ENCODE measurements around the gene UQCC5.
A peak's percentile ranks its signal among the peaks of the same experiment; 100 is the strongest.

The UQCC5 gene, protein sequence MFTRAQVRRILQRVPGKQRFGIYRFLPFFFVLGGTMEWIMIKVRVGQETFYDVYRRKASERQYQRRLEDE

GRCh38 chr3:52536369-52537164 lies at the start of gene UQCC5:
UQCC5 (plus strand) TSS chr3:52536605; CDS start chr3:52536756, 151 bp downstream.
- TF ChIP-seq, protein P1, sequence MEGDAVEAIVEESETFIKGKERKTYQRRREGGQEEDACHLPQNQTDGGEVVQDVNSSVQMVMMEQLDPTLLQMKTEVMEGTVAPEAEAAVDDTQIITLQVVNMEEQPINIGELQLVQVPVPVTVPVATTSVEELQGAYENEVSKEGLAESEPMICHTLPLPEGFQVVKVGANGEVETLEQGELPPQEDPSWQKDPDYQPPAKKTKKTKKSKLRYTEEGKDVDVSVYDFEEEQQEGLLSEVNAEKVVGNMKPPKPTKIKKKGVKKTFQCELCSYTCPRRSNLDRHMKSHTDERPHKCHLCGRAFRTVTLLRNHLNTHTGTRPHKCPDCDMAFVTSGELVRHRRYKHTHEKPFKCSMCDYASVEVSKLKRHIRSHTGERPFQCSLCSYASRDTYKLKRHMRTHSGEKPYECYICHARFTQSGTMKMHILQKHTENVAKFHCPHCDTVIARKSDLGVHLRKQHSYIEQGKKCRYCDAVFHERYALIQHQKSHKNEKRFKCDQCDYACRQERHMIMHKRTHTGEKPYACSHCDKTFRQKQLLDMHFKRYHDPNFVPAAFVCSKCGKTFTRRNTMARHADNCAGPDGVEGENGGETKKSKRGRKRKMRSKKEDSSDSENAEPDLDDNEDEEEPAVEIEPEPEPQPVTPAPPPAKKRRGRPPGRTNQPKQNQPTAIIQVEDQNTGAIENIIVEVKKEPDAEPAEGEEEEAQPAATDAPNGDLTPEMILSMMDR (IDR thresholded peaks at IDR 0.05; ENCODE audit: extremely low read depth, missing control alignments): no peak

DNA sequence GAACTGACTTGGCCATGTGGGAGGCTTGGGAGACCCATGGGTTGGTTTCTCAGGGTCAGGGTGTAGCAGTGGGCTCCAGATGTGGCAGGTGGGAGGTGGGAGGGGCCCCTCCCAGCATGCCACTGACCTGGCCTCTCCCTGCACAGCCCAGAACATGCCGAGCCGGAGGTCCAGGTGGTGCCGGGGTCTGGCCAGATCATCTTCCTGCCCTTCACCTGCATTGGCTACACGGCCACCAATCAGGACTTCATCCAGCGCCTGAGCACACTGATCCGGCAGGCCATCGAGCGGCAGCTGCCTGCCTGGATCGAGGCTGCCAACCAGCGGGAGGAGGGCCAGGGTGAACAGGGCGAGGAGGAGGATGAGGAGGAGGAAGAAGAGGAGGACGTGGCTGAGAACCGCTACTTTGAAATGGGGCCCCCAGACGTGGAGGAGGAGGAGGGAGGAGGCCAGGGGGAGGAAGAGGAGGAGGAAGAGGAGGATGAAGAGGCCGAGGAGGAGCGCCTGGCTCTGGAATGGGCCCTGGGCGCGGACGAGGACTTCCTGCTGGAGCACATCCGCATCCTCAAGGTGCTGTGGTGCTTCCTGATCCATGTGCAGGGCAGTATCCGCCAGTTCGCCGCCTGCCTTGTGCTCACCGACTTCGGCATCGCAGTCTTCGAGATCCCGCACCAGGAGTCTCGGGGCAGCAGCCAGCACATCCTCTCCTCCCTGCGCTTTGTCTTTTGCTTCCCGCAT lies 49.2 kb upstream of the UQCC5 start:
- DNase-seq (ENCODE audit: low spot score): no peak
- TF ChIP-seq, protein P1 (IDR thresholded peaks at IDR 0.05; ENCODE audit: extremely low read depth, missing control alignments): no peak

More at GRCh38 chr3:52536369-52537164, at the start of gene UQCC5:
- peak; percentile 97 for DNase-seq (ENCODE audit: low spot score)

GRCh38 chr3:52487788-52488691 lies 48.4 kb upstream of the UQCC5 start:
- no peak for DNase-seq (ENCODE audit: low spot score)
- TF ChIP-seq, protein P1 (IDR thresholded peaks at IDR 0.05; ENCODE audit: extremely low read depth, missing control alignments): no peak

- TF ChIP-seq, protein P1 (IDR thresholded peaks at IDR 0.05; ENCODE audit: extremely low read depth, missing control alignments): no peak
- DNase-seq (ENCODE audit: low spot score): no peak
These were observed 47.7 kb upstream of the UQCC5 start for GRCh38 chr3:52488746-52489145.

- no peak for DNase-seq (ENCODE audit: low spot score)
These were observed 47.0 kb upstream of the UQCC5 start for GRCh38 chr3:52489453-52489852.

GRCh38 chr3:52490035-52490938 lies 46.1 kb upstream of the UQCC5 start:
- DNase-seq (ENCODE audit: low spot score): no peak
- TF ChIP-seq, protein P1 (IDR thresholded peaks at IDR 0.05; ENCODE audit: extremely low read depth, missing control alignments): no peak

More at GRCh38 chr3:52489453-52489852, 47.0 kb upstream of the UQCC5 start:
- TF ChIP-seq, protein P1 (IDR thresholded peaks at IDR 0.05; ENCODE audit: extremely low read depth, missing control alignments): no peak

Data from GM20000 (cell line).